Measurements from ENCODE around the gene QRFP. TPM values are rescaled to one million over a fixed set of nuclear protein-coding genes. Genes with fewer than 3 reads are reported as not detected.

QRFP gene
- total and polyA plus RNA-seq, 12 donors: not detected

DNA sequence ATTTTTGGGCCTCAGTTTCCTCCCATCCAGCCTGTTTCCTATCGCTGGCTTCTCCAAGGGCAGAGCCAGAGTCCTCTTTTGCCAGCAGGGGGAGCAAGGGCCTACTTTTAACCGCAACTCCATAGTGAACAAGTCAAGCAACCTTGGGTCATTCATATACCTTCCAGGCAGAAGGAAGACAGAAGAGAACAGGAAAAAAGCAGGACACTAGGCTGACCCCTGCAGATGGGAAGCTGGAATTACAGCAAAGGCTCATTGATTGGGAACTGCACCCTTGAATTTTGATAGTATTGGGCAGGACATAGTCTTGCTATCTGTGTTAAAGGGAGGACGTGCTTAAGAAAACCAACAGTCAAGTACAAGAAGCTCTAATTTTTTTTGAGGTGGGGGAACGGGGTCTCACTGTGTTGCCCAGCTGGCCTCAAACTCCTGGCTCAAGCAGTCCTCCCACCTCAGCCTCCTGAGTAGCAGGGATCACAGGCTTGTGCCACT is 30.1 kb downstream of the QRFP start:
- Histone ChIP-seq H3K4me3 (no peak overlapping the region), H3K27me3 (no peaks in the 10 kb centered on the region), H3K36me3 (replicated peaks in 1 of 2) (peaks cover 0 to 20% of the 10 kb centered on the region in 2 donors), H3K27ac (no peak overlapping the region), H3K4me1 (replicated peaks in 1 of 2) (peaks cover 12 to 22% of the 10 kb centered on the region in 2 donors), H3K9me3 (replicated peaks in 1 of 3) (no peaks in the 10 kb centered on the region)
- intact Hi-C loops (cut with DNase I): loop anchor here (5.0 kb wide), 2 partner anchors 76 to 99 kb away; no protein-coding TSS in a partner anchor
- DNase-seq: peak; percentile 74 to 93 (median 82)
- no peak for TF ChIP-seq POLR2A (IDR thresholded peaks at IDR 0.05)
- TF ChIP-seq, protein P1, sequence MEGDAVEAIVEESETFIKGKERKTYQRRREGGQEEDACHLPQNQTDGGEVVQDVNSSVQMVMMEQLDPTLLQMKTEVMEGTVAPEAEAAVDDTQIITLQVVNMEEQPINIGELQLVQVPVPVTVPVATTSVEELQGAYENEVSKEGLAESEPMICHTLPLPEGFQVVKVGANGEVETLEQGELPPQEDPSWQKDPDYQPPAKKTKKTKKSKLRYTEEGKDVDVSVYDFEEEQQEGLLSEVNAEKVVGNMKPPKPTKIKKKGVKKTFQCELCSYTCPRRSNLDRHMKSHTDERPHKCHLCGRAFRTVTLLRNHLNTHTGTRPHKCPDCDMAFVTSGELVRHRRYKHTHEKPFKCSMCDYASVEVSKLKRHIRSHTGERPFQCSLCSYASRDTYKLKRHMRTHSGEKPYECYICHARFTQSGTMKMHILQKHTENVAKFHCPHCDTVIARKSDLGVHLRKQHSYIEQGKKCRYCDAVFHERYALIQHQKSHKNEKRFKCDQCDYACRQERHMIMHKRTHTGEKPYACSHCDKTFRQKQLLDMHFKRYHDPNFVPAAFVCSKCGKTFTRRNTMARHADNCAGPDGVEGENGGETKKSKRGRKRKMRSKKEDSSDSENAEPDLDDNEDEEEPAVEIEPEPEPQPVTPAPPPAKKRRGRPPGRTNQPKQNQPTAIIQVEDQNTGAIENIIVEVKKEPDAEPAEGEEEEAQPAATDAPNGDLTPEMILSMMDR (IDR thresholded peaks at IDR 0.05): peak; percentile 80 to 95 (median 90)
- WGBS, 4 donors: 37 to 48% (median 41%) methylated on average over 4 of the region's 4 CpGs

DNA sequence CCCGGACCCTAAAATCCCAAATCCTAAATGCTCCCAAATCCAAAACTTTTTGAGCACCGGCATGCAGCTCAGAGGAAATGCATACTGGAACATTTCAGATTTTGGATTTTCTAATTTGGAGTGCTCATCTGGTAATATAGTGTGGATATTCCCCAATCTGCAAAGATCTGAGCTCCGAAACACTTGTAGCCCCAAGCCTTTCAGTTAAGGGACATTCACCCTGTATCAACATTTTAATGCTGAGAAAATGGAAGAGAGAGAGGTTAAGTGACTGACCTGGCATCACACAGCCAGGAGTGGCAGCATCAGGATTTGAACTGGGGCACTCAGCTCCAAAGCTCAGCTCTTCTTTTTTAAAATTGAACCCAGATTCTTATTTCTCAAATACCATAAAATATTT is 30.7 kb downstream of the QRFP start:
- H3K36me3 ChIP-seq (replicated peaks in 1 of 2): peaks cover 0 to 20% of the 10 kb centered on the region in 2 donors
- H3K27ac ChIP-seq: no peak overlapping the region

DNA sequence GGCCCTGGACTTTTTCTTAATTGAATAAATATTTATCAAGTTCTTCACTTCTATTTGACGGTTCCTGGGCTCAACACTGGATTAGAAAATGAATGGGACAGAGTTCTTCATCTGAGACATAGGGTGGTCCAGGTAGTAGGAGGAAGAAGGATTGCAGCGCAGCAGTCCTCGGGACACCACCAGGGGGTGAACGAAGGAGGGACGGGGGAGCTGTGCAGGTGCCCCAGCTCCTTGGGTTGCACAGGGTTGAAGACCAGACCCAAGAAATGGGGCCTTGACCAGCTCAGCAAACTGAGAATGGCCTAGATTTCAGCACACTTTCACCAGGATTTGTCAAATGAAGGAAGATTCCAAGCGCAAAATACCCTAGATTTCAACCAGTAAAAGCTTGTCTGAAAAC is 32.1 kb downstream of the QRFP start:
- Histone ChIP-seq H3K27me3 (no peaks in the 10 kb centered on the region), H3K9me3 (replicated peaks in 1 of 3) (no peaks in the 10 kb centered on the region), H3K36me3 (replicated peaks in 1 of 2) (peaks cover 0 to 20% of the 10 kb centered on the region in 2 donors), H3K27ac (no peak overlapping the region), H3K4me1 (replicated peaks in 1 of 2) (peaks cover 0 to 10% of the 10 kb centered on the region in 2 donors), H3K4me3 (no peak overlapping the region)
- intact Hi-C loops (cut with DNase I): loop anchor here (5.0 kb wide), 2 partner anchors 92 to 157 kb away; no protein-coding TSS in a partner anchor
- 83 to 94% (median 91%) methylated on average over 6 of the region's 6 CpGs for WGBS, 4 donors
- TF ChIP-seq, protein P1 (IDR thresholded peaks at IDR 0.05): no peak
- TF ChIP-seq POLR2A (IDR thresholded peaks at IDR 0.05): no peak
- DNase-seq: no peak

More for the DNA sequence above, 30.7 kb downstream of the QRFP start:
- no peak overlapping the region for H3K4me3 ChIP-seq
- intact Hi-C loops (cut with DNase I): loop anchor here (5.0 kb wide), 2 partner anchors 76 to 99 kb away; no protein-coding TSS in a partner anchor
- peaks cover 8 to 24% of the 10 kb centered on the region in 2 donors for H3K4me1 ChIP-seq (replicated peaks in 1 of 2)
- TF ChIP-seq POLR2A (IDR thresholded peaks at IDR 0.05): no peak
- TF ChIP-seq, protein P1 (IDR thresholded peaks at IDR 0.05): no peak
- WGBS, 4 donors: 95 to 100% (median 97%) methylated on average over 3 of the region's 3 CpGs
- H3K27me3 ChIP-seq: no peaks in the 10 kb centered on the region
- H3K9me3 ChIP-seq (replicated peaks in 1 of 3): no peaks in the 10 kb centered on the region
- no peak for DNase-seq

DNA sequence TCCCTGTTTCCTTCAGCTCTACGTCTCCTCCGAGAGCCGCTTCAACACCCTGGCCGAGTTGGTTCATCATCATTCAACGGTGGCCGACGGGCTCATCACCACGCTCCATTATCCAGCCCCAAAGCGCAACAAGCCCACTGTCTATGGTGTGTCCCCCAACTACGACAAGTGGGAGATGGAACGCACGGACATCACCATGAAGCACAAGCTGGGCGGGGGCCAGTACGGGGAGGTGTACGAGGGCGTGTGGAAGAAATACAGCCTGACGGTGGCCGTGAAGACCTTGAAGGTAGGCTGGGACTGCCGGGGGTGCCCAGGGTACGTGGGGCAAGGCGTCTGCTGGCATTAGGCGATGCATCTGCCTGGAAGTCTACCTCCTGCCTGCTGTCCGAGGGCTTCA is 33.9 kb downstream of the QRFP start:
- H3K27ac ChIP-seq: no peak overlapping the region
- peak in 1 of 7 donors; percentile 49 for DNase-seq
- 88 to 90% (median 89%) methylated on average over 23 of the region's 23 CpGs for WGBS, 4 donors
- TF ChIP-seq POLR2A (IDR thresholded peaks at IDR 0.05): no peak
- intact Hi-C loops (cut with DNase I): loop anchor here (5.0 kb wide), 2 partner anchors 90 to 155 kb away; no protein-coding TSS in a partner anchor
- peaks cover 0 to 20% of the 10 kb centered on the region in 2 donors for H3K36me3 ChIP-seq (replicated peaks in 1 of 2)
- peaks cover 0 to 13% of the 10 kb centered on the region in 2 donors for H3K4me1 ChIP-seq (replicated peaks in 1 of 2)
- no peak overlapping the region for H3K4me3 ChIP-seq
- H3K9me3 ChIP-seq (replicated peaks in 1 of 3): no peaks in the 10 kb centered on the region
- H3K27me3 ChIP-seq: no peaks in the 10 kb centered on the region

DNA sequence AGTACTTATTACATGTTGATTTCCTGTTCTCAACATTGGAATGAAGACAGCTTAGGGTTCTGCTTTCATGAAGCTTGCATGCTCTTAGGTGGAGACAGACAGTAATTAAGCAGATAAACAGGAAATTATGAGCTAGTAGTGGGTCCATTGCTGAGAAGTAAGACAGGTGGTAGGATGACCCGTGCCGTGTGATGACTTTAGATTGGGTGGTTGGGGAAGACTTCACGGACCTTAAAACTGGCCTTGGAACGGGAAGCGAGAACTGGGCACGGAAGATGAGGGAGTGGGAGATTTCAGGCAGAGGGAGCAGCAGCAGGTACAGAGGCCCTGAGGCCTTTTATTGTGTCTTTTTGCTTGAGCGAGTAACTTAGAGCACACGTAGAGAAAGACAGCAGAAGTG is 34.4 kb downstream of the QRFP start:
- TF ChIP-seq, protein P1 (IDR thresholded peaks at IDR 0.05): no peak
- TF ChIP-seq POLR2A (IDR thresholded peaks at IDR 0.05): no peak

More for the DNA sequence above, 34.4 kb downstream of the QRFP start:
- Histone ChIP-seq H3K36me3 (replicated peaks in 1 of 2) (peaks cover 0 to 20% of the 10 kb centered on the region in 2 donors), H3K27me3 (no peaks in the 10 kb centered on the region), H3K9me3 (replicated peaks in 1 of 3) (no peaks in the 10 kb centered on the region), H3K4me1 (replicated peaks in 1 of 2) (peaks cover 0 to 15% of the 10 kb centered on the region in 2 donors), H3K4me3 (no peak overlapping the region), H3K27ac (no peak overlapping the region)
- 91 to 93% (median 92%) methylated on average over 8 of the region's 8 CpGs for WGBS, 4 donors
- DNase-seq: peak in 1 of 7 donors; percentile 33
- intact Hi-C loops (cut with DNase I): loop anchor here (5.0 kb wide), 2 partner anchors 90 to 155 kb away; no protein-coding TSS in a partner anchor
